22Rv1 (cell line): ENCODE results near the gene APBA1.

ENCODE experiments used
- H3K27ac ChIP-seq: fragments of 450-650 bp; 2 replicates; pipeline ENCODE4 v1.5.1; 2017
- ZFX ChIP-seq: fragments of 450-650 bp; IDR thresholded peaks from 2 replicates; pipeline ENCODE4 v1.6.1; 2017; ENCODE audit warnings: antibody characterized with exemption, borderline replicate concordance
- TF ChIP-seq, protein P1 (sequence below): fragments of 450-650 bp; IDR thresholded peaks from 2 replicates; pipeline ENCODE4 v1.5.1; 2017; ENCODE audit warnings: mild to moderate bottlenecking

Gene APBA1

GRCh38 chr9:69463497-69464068 is 208.6 kb downstream of the APBA1 start:
- no peak overlapping the region for H3K27ac ChIP-seq
- TF ChIP-seq, protein P1, sequence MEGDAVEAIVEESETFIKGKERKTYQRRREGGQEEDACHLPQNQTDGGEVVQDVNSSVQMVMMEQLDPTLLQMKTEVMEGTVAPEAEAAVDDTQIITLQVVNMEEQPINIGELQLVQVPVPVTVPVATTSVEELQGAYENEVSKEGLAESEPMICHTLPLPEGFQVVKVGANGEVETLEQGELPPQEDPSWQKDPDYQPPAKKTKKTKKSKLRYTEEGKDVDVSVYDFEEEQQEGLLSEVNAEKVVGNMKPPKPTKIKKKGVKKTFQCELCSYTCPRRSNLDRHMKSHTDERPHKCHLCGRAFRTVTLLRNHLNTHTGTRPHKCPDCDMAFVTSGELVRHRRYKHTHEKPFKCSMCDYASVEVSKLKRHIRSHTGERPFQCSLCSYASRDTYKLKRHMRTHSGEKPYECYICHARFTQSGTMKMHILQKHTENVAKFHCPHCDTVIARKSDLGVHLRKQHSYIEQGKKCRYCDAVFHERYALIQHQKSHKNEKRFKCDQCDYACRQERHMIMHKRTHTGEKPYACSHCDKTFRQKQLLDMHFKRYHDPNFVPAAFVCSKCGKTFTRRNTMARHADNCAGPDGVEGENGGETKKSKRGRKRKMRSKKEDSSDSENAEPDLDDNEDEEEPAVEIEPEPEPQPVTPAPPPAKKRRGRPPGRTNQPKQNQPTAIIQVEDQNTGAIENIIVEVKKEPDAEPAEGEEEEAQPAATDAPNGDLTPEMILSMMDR: no peak
- TF ChIP-seq ZFX: no peak

GRCh38 chr9:69462394-69462793 is 209.8 kb downstream of the APBA1 start:
- TF ChIP-seq ZFX: no peak
- no peak overlapping the region for H3K27ac ChIP-seq

- TF ChIP-seq ZFX: no peak
- TF ChIP-seq, protein P1: no peak
- no peak overlapping the region for H3K27ac ChIP-seq
Measured at GRCh38 chr9:69461103-69461887, 210.9 kb downstream of the APBA1 start.

- H3K27ac ChIP-seq: no peak overlapping the region
- no peak for TF ChIP-seq ZFX
- TF ChIP-seq, protein P1: no peak
Measured at GRCh38 chr9:69460012-69460411, 212.2 kb downstream of the APBA1 start.

- TF ChIP-seq, protein P1: no peak
- TF ChIP-seq ZFX: no peak
- H3K27ac ChIP-seq: no peak overlapping the region
Measured at GRCh38 chr9:69458176-69458575, 214.0 kb downstream of the APBA1 start.

GRCh38 chr9:69456201-69456600 is 216.0 kb downstream of the APBA1 start:
- TF ChIP-seq, protein P1: no peak
- TF ChIP-seq ZFX: no peak
- H3K27ac ChIP-seq: no peak overlapping the region

- H3K27ac ChIP-seq: no peak overlapping the region
- TF ChIP-seq, protein P1: no peak
- TF ChIP-seq ZFX: no peak
Measured at GRCh38 chr9:69455311-69455710, 216.9 kb downstream of the APBA1 start.
